Endothelial cell of umbilical vein (primary cell): ENCODE results near the gene DNAJB12. TPM values are rescaled to one million over a fixed set of nuclear protein-coding genes. Genes with fewer than 3 reads are reported as not detected.

ENCODE experiments used
- BruUV-seq: library from RNA; stranded (reverse); fragments of 400-500 nt; replicated peaks from 2 replicates; lab custom pipeline; 2021; lab: Mats Ljungman, UMichigan
- CTCF ChIA-PET: fragments of 300-600, 350-600 bp; sonication (Branson Sonifier 250); formaldehyde crosslinking; loops from one replicate; lab custom pipeline; 2021; ENCODE audit warnings: antibody characterized with exemption, inconsistent platforms; lab: Charles Lee
- POLR2A ChIA-PET: fragments of 300-600, 350-600 bp; sonication (Branson Sonifier 250); formaldehyde crosslinking; loops from one replicate; lab custom pipeline; 2021; ENCODE audit warnings: antibody characterized with exemption, inconsistent platforms; lab: Charles Lee
- DNase-seq: peaks from one replicate; pipeline ENCODE4 v3.0.0-alpha.2; 2011; ENCODE audit warnings: low read depth, low spot score
- FAIRE-seq: peaks from 2 replicates; lab custom pipeline; 2011; peaks lifted over from hg19 to GRCh38; lab: Jason Lieb, UNC
- H2AFZ ChIP-seq: 2 replicates; pipeline ENCODE4 v1.6.0; 2012; ENCODE audit warnings: low read depth, low read length, control low read depth, inconsistent platforms
- H3K27ac ChIP-seq: 2 replicates; pipeline ENCODE4 v1.5.1; 2011; ENCODE audit warnings: low read depth, mild to moderate bottlenecking, control low read depth, low read length, moderate library complexity; ENCODE audit not compliant: insufficient read depth
- H3K27me3 ChIP-seq, 2 experiments: 2 replicates each; pipeline versions ENCODE4 v1.6.0 to v1.6.1; 2011; ENCODE audit warnings: low read length in 2 of 2, mixed read lengths in 1 of 2; ENCODE audit not compliant: control insufficient read depth in 2 of 2, insufficient read depth in 2 of 2
- H3K36me3 ChIP-seq, 2 experiments: 2 replicates in 1 of 2; 3 replicates in 1 of 2; pipeline ENCODE4 v1.5.1; 2011; ENCODE audit warnings: low read length in 2 of 2, mild to moderate bottlenecking in 1 of 2, moderate library complexity in 1 of 2; ENCODE audit not compliant: control insufficient read depth in 2 of 2, insufficient read depth in 2 of 2; ENCODE audit errors: extremely low read depth in 1 of 2
- H3K4me1 ChIP-seq: 3 replicates; pipeline ENCODE4 v1.5.1; 2011; ENCODE audit warnings: mild to moderate bottlenecking, low read length; ENCODE audit not compliant: control insufficient read depth, insufficient read depth; ENCODE audit errors: extremely low read depth
- H3K4me2 ChIP-seq: 2 replicates; pipeline ENCODE4 v1.6.1; 2011; ENCODE audit warnings: low read length, control low read depth, mixed read lengths; ENCODE audit not compliant: insufficient read depth
- H3K4me3 ChIP-seq, 3 experiments: fragments of 200-600 bp in 1 of 3; sonication (generic), shearing (Covaris generic) in 1 of 3; replicated peaks in 1 of 3; 2 replicates each; pipeline ENCODE4 v1.5.1; 2011 to 2016; ENCODE audit warnings: control low read depth in 3 of 3, low read length in 3 of 3, mild to moderate bottlenecking in 2 of 3, inconsistent platforms in 1 of 3, low read depth in 1 of 3, moderate library complexity in 1 of 3; ENCODE audit not compliant: insufficient read depth in 1 of 3
- H3K79me2 ChIP-seq: 2 replicates; pipeline ENCODE4 v1.6.0; 2012; ENCODE audit warnings: low read length, inconsistent platforms; ENCODE audit not compliant: control insufficient read depth, insufficient read depth
- H3K9ac ChIP-seq: replicated peaks from 2 replicates; pipeline ENCODE3; 2011; ENCODE audit warnings: low read length, control low read depth; ENCODE audit not compliant: insufficient read depth; ENCODE audit errors: extremely low read depth
- H3K9me1 ChIP-seq: replicated peaks from 3 replicates; pipeline ENCODE4 v1.6.0; 2011; ENCODE audit warnings: mild to moderate bottlenecking, low read length; ENCODE audit not compliant: control insufficient read depth, insufficient read depth; ENCODE audit errors: extremely low read depth
- H3K9me3 ChIP-seq: replicated peaks from 2 replicates; pipeline ENCODE4 v1.5.1; 2012; ENCODE audit warnings: low read length, inconsistent platforms; ENCODE audit not compliant: control insufficient read depth, insufficient read depth
- H4K20me1 ChIP-seq: replicated peaks from 2 replicates; pipeline ENCODE3; 2011; ENCODE audit warnings: mild to moderate bottlenecking, low read length; ENCODE audit not compliant: control insufficient read depth, insufficient read depth; ENCODE audit errors: extremely low read depth
- CTCF ChIP-seq, 2 donors: IDR thresholded peaks; 1 replicate in 1 of 2; 2 replicates in 1 of 2; pipeline ENCODE4 v1.5.1; 2011; ENCODE audit warnings: low read length in 2 of 2, mild to moderate bottlenecking in 2 of 2, moderate library complexity in 2 of 2, control low read depth in 1 of 2, inconsistent platforms in 1 of 2, low read depth in 1 of 2; ENCODE audit not compliant: insufficient read depth in 1 of 2; ENCODE audit errors: extremely low read depth in 1 of 2
- EZH2 ChIP-seq: IDR thresholded peaks from 2 replicates; pipeline ENCODE4 v1.6.1; 2012; ENCODE audit warnings: borderline replicate concordance, low read depth, mild to moderate bottlenecking, moderate library complexity, low read length, inconsistent platforms; ENCODE audit not compliant: severe bottlenecking
- FOS ChIP-seq: IDR thresholded peaks from 2 replicates; pipeline ENCODE4 v1.6.1; 2011; ENCODE audit warnings: mild to moderate bottlenecking, low read length, moderate library complexity, borderline replicate concordance; ENCODE audit not compliant: insufficient read depth
- GATA2 ChIP-seq: IDR thresholded peaks from 2 replicates; pipeline ENCODE4 v1.7.0; 2011; ENCODE audit warnings: low read depth, mild to moderate bottlenecking, moderate library complexity, mixed read lengths, low read length; ENCODE audit not compliant: insufficient read length, insufficient read depth
- JUN ChIP-seq: IDR thresholded peaks from 2 replicates; pipeline ENCODE4 v1.6.1; 2011; ENCODE audit warnings: borderline replicate concordance, low read depth; ENCODE audit not compliant: insufficient read length, insufficient read depth
- POLR2A ChIP-seq: IDR thresholded peaks from 2 replicates; pipeline ENCODE4 v1.6.1; 2012; ENCODE audit warnings: low read depth, mild to moderate bottlenecking, control low read depth, low read length
- POLR2AphosphoS5 ChIP-seq: IDR thresholded peaks from 2 replicates; pipeline ENCODE4 v1.6.1; 2012; ENCODE audit warnings: low read depth, mild to moderate bottlenecking, control low read depth, low read length, moderate library complexity; ENCODE audit not compliant: insufficient read depth
- dilution Hi-C: fragments of 300-500 bp; cut with MboI; formaldehyde crosslinking; loops from one replicate; pipeline ENCODE4 v1.15.0; 2019; ENCODE audit warnings: low sequenced_read_pairs; ENCODE audit not compliant: extremely low pct_ligation_motif_present
- intact Hi-C: fragments of 100-400 bp; cut with micrococcal nuclease; formaldehyde crosslinking; loops from one replicate; pipeline ENCODE4 v1.10.0; 2022
- polyA plus RNA-seq, 4 experiments: library from polyadenylated mRNA; depleted of rRNA in 3 of 4; stranded (reverse) in 3 of 4; unstranded in 1 of 4; fragments of >200 nt; gene quantifications; 2 replicates each; pipeline versions ENCODE4 v1.2.1 to v1.2.3, GENCODE V29; 2011 to 2012; ENCODE audit warnings: missing spikeins in 1 of 4
- total RNA-seq: library from RNA; stranded (reverse); gene quantifications from 2 replicates; pipeline ENCODE4 v1.2.3, GENCODE V29; 2021
- TF ChIP-seq, protein P1 (sequence below): IDR thresholded peaks from 2 replicates; pipeline ENCODE4 v1.6.1; 2011; ENCODE audit not compliant: insufficient read depth, insufficient read length

DNAJB12 gene
- total and polyA plus RNA-seq, 2 donors (not counting 3 experiments of a cell fraction or from before 2014, with no cell fraction given), result 27.2 to 44.2 TPM

DNA sequence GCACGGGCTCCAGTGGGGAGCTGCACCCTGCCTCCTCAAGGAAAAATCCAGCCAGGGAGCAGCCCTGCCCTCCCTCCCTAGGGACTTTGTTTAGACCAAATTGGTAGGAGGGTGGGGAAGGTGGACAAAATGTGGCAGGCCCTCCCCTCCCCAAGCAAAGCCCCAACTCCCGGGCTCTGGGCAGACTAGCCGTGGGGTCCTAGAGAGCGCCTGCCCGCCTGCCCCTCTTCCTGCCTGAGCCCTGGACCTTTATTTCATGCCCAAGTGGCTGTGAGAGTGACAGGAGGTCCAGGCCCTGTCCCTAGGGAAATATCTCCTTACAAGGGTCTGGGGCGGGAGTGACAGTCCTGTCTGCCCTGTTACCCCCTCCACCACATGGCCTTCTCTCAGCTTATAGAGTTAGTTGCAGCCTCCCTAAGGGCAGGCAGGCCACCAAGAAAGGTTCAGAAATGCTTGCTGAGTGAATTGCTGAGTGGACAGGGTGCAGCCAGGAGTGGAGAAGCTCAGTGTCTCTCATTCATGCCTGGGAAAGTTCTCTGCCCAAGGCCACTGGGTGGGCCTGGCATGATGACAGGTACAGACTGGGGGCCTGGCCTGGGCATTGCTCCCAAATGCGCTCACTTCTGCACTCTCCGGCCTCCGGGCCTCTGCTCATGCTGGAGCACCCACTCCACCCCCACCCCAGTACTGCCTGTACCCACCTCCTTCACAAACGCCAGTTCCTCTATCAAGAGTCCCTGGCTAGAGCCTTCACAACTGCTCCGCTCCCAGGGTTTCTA, 25.2 kb downstream of the DNAJB12 start:
- FAIRE-seq (no peak), DNase-seq (no peak)
- H3K4me3 ChIP-seq, result no peak overlapping the region
- H3K79me2 ChIP-seq, result no peaks in the 10 kb centered on the region
- H3K27me3 ChIP-seq, result no peaks in the 10 kb centered on the region
- TF ChIP-seq, protein P1, sequence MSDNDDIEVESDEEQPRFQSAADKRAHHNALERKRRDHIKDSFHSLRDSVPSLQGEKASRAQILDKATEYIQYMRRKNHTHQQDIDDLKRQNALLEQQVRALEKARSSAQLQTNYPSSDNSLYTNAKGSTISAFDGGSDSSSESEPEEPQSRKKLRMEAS, result no peak
- TF ChIP-seq EZH2 (no peak), GATA2 (no peak), FOS (no peak), CTCF (IDR thresholded peaks at IDR 0.05; ENCODE audit: extremely low read depth in 1 of 2, insufficient read depth in 1 of 2, low read depth in 1 of 2, low read length in 2 of 2) (no peak), JUN (no peak), POLR2AphosphoS5 (no peak), POLR2A (no peak)
- H3K9me3 ChIP-seq, result no peaks in the 10 kb centered on the region
- no TSS peak for BruUV-seq
- intact Hi-C loops, result loop anchor here (2.0 to 5.0 kb wide), 2 partner anchors 81 to 352 kb away; no protein-coding TSS in a partner anchor
- no peak overlapping the region for H2AFZ ChIP-seq
- peaks cover 0 to 2% of the 10 kb centered on the region in 2 experiments for H3K36me3 ChIP-seq
- H3K4me2 ChIP-seq, result no peak overlapping the region
- no peaks in the 10 kb centered on the region for H4K20me1 ChIP-seq
- dilution Hi-C loops, result no loop called here
- ChIA-PET CTCF (interaction anchor here (0.6 to 12.3 kb wide), 10 partner anchors 8 to 433 kb away, joined by 3 to 214 read pairs (median 8); partner anchors contain the start of gene DDIT4), POLR2A (interaction anchor here (1.6 to 2.6 kb wide), 2 partner anchors 56 to 203 kb away, joined by 3 to 8 read pairs; partner anchors contain the start of gene DDIT4)
- no peaks in the 10 kb centered on the region for H3K9me1 ChIP-seq
- H3K4me1 ChIP-seq, result peaks cover 47% of the 10 kb centered on the region
- H3K9ac ChIP-seq, result no peak overlapping the region
- no peak overlapping the region for H3K27ac ChIP-seq
